Left lung (tissue), 10 donors: Measurements from ENCODE around the gene RELT. TPM values are rescaled to one million over a fixed set of nuclear protein-coding genes. Genes with fewer than 3 reads are reported as not detected.

ENCODE experiments used
- ATAC-seq: fragments of 200-7000 bp; cut with Tn5 transposase; one replicate; pipeline ENCODE4 v1.9.1; 2020; ENCODE audit warnings: moderate library complexity
- DNase-seq, 4 donors: peaks; one replicate each; pipeline ENCODE4 v3.0.0-alpha.2; 2013 to 2020
- H3K27ac ChIP-seq, 2 donors: fragments of 200-600 bp; sonication (generic) in 1 of 2; one replicate each; pipeline versions ENCODE4 v1.5.0 to v1.8.0; 2020 to 2021
- H3K27me3 ChIP-seq, 2 donors: fragments of 200-600 bp; sonication (generic) in 1 of 2; one replicate each; pipeline versions ENCODE4 v1.5.0 to v1.8.0; 2020 to 2021
- H3K36me3 ChIP-seq, 2 donors: fragments of 200-600 bp; sonication (generic) in 1 of 2; one replicate each; pipeline versions ENCODE4 v1.5.0 to v1.8.0; 2020 to 2021
- H3K4me1 ChIP-seq, 2 donors: fragments of 200-600 bp; one replicate each; pipeline ENCODE4 v1.8.0; 2021
- H3K4me3 ChIP-seq, 2 donors: fragments of 200-600 bp; sonication (generic) in 1 of 2; one replicate each; pipeline versions ENCODE4 v1.5.0 to v1.8.0; 2020 to 2021; ENCODE audit warnings: mild to moderate bottlenecking in 1 of 2
- H3K9me3 ChIP-seq, 2 donors: fragments of 200-600 bp; sonication (generic) in 1 of 2; one replicate each; pipeline versions ENCODE4 v1.5.0 to v1.8.0; 2020 to 2021
- intact Hi-C, 2 donors: fragments of 100-400 bp; cut with DNase I; formaldehyde crosslinking; loops; one replicate each; pipeline versions ENCODE4 v1.11.2 to v1.14.2; 2022
- polyA plus RNA-seq, 6 donors: library from polyadenylated mRNA; unstranded; fragments of 120-200 nt; gene quantifications; one replicate each; pipeline ENCODE4 v1.2.1, GENCODE V29; 2013; ENCODE audit not compliant: insufficient read length in 6 of 6
- total RNA-seq, 2 donors: library from RNA; stranded (reverse); fragmentation: NEBNext Ultra II Directional; extraction: Animal tissue kit (Norgen Biotek cat#: 25700); gene quantifications; one replicate each; pipeline ENCODE4 v1.2.1, GENCODE V29; 2021
- TF ChIP-seq, protein P1 (sequence below), 2 donors: fragments of 200-600 bp; sonication (generic) in 1 of 2; IDR thresholded peaks; one replicate each; pipeline versions ENCODE4 v1.5.0 to v1.8.0; 2021; ENCODE audit warnings: antibody characterized with exemption in 2 of 2
- donor health status: DM: no; HTN: yes; CAD: no.
- donor health status: DM: no; HTN: no; CAD: no.

The RELT gene
- total and polyA plus RNA-seq, 8 donors: 2.7 to 30.7 (median 4.0) TPM

DNA sequence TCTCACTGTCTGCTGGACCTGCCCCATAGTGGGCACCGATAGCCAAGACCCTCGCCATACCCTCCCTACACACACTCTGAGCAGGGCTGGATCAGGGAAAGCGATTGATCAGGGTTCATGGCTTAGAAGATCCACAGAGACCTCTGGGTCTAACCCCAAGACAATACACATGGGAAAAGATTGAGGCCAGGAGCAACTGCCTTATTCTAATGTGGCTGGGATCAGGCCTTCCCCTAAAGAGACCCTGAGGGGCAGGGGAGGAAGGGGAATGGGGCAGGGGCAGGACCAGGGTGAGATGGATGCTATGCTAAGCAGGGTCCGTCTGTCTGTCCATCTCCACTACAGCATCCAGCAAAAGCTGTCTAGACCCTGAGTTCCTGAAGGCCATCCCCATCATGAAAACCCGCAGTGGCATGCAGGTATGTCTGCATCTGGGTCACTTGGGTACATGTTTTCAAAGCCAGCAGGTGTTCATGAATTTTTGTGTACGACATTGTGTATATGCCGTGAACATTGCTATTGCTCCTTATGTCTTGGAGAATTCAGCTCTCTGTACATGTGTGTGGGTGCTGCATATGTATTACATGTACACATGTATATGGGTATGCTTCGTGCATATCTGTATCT, 15.3 kb upstream of the RELT start:
- peaks cover 0 to 3% of the 10 kb centered on the region in 2 donors for H3K4me1 ChIP-seq
- TF ChIP-seq, protein P1, sequence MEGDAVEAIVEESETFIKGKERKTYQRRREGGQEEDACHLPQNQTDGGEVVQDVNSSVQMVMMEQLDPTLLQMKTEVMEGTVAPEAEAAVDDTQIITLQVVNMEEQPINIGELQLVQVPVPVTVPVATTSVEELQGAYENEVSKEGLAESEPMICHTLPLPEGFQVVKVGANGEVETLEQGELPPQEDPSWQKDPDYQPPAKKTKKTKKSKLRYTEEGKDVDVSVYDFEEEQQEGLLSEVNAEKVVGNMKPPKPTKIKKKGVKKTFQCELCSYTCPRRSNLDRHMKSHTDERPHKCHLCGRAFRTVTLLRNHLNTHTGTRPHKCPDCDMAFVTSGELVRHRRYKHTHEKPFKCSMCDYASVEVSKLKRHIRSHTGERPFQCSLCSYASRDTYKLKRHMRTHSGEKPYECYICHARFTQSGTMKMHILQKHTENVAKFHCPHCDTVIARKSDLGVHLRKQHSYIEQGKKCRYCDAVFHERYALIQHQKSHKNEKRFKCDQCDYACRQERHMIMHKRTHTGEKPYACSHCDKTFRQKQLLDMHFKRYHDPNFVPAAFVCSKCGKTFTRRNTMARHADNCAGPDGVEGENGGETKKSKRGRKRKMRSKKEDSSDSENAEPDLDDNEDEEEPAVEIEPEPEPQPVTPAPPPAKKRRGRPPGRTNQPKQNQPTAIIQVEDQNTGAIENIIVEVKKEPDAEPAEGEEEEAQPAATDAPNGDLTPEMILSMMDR (IDR thresholded peaks at IDR 0.05): no peak
- no peak for ATAC-seq

DNA sequence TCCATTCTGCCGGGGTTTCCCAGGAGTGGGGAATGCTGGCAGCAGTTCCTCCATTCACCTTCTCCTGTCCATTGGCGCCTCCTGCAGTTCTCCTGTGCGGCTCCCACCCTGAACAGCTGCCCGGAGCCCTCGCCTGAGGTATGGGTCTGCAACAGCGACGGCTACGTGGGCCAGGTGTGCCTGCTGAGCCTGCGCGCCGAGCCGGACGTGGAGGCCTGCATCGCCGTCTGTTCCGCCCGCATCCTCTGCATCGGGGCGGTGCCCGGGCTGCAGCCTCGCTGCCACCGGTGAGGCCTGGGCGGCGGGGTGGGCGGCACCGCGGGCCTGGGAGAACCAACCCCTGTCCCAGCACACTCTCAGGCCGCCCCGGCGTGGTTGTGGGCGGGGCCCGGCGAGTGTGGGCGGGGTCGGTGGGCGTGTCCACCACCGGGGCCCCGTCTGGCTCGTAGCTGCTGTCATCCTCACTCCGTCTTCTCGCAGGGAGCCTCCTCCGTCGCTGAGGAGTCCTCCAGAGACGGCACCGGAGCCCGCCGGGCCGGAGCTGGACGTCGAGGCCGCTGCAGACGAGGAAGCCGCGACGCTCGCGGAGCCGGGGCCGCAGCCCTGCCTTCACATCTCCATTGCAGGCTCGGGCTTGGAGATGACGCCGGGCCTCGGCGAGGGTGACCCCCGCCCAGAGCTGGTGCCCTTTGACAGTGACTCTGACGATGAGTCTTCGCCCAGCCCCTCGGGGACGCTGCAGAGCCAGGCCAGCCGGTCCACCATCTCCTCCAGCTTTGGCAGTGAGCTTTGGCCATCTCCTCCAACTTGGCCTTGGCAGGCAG, 14.0 kb upstream of the RELT start:
- H3K4me3 ChIP-seq: no peak overlapping the region
- H3K4me1 ChIP-seq: peaks cover 0 to 16% of the 10 kb centered on the region in 2 donors
- ATAC-seq (no peak), DNase-seq (no peak)
- H3K27ac ChIP-seq: no peak overlapping the region
- no peaks in the 10 kb centered on the region for H3K27me3 ChIP-seq
- TF ChIP-seq, protein P1 (IDR thresholded peaks at IDR 0.05): no peak
- H3K36me3 ChIP-seq: peaks cover 9 to 86% of the 10 kb centered on the region in 2 donors
- intact Hi-C loops: no loop called here
- H3K9me3 ChIP-seq: no peaks in the 10 kb centered on the region

More for the DNA sequence above, 15.3 kb upstream of the RELT start:
- intact Hi-C loops: no loop called here
- DNase-seq: no peak
- Histone ChIP-seq H3K9me3 (no peaks in the 10 kb centered on the region), H3K4me3 (no peak overlapping the region), H3K27ac (no peak overlapping the region), H3K36me3 (peaks cover 9 to 94% of the 10 kb centered on the region in 2 donors), H3K27me3 (no peaks in the 10 kb centered on the region)

DNA sequence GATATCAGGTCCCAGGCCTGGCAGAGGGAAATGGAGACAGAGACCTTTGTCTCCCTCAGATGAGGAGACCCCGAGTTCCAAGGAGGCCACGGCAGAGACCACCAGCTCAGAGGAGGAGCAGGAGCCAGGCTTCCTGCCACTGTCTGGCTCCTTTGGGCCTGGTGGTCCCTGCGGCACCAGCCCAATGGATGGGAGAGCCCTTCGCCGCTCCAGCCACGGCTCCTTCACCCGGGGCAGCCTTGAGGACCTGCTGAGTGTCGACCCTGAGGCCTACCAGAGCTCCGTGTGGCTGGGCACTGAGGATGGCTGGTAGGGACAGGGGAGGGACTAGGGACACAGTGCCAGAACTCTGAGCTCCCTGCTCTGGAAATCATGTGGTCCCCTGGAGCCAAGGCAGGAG, 13.1 kb upstream of the RELT start:
- TF ChIP-seq, protein P1 (IDR thresholded peaks at IDR 0.05): no peak
- ATAC-seq (no peak), DNase-seq (no peak)
- H3K4me1 ChIP-seq: peaks cover 0 to 21% of the 10 kb centered on the region in 2 donors
- no peak overlapping the region for H3K27ac ChIP-seq
- no peaks in the 10 kb centered on the region for H3K9me3 ChIP-seq
- H3K27me3 ChIP-seq: no peaks in the 10 kb centered on the region
- H3K36me3 ChIP-seq: peaks cover 9 to 87% of the 10 kb centered on the region in 2 donors
- H3K4me3 ChIP-seq: no peak overlapping the region
- intact Hi-C loops: no loop called here

DNA sequence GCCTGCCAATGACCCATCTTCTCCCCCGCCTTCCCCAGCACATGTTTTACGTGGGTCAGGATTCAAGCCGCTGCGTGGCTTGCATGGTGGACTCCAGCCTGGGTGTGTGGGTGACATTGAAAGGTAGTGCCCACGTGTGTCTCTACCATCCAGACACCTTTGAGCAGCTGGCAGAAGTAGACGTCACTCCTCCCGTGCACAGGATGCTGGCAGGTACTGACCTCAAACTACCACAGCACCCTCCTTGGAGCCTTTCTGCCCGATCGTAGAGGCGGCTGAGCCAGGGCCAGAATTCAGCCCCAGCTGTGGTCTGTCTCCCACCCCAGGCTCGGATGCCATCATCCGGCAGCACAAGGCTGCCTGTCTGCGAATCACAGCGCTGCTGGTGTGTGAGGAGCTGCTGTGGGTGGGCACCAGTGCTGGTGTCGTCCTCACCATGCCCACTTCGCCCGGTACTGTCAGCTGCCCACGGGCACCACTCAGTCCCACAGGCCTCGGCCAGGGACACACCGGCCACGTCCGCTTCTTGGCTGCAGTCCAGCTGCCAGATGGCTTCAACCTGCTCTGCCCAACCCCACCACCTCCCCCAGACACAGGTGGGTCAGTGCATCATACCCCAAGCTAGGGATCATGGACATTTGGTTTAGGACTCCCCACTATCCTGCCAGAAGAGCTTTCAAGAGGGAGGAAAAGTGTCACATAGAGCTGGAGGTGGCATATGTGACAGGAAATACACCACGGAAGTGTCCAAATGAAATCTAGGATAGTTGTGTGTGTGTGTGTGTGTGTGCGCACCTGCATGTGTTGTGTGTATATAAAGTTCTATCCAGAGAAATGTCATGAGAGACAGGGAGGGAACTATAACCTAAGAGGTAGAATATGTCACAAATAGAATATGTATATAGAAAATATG, 10.6 kb upstream of the RELT start:
- H3K4me1 ChIP-seq: peaks cover 0 to 21% of the 10 kb centered on the region in 2 donors
- no peak overlapping the region for H3K27ac ChIP-seq
- H3K9me3 ChIP-seq: no peaks in the 10 kb centered on the region
- DNase-seq (no peak), ATAC-seq (no peak)
- TF ChIP-seq, protein P1 (IDR thresholded peaks at IDR 0.05): no peak
- peaks cover 9 to 71% of the 10 kb centered on the region in 2 donors for H3K36me3 ChIP-seq
- intact Hi-C loops: no loop called here
- no peaks in the 10 kb centered on the region for H3K27me3 ChIP-seq
- no peak overlapping the region for H3K4me3 ChIP-seq
